Activated CD8-positive, alpha-beta T cell treated with anti-CD3 and anti-CD28 coated beads for 36 hours (primary cell): ENCODE measurements around the gene CD226. TPM values are rescaled to one million over a fixed set of nuclear protein-coding genes. Genes with fewer than 3 reads are reported as not detected.
"Not testable (repeated sequence)": the region's sequence is repeated elsewhere in the genome, so short reads cannot be mapped to it uniquely, and the experiment has no call there.

Experiments used
- ATAC-seq: fragments of 200-7000 bp; cut with Tn5 transposase; one replicate; pipeline ENCODE4 v1.10.0; 2021; ENCODE audit warnings: mild to moderate bottlenecking, moderate library complexity
- CTCF ChIA-PET: fragments of 350-600 bp; sonication (Branson Sonifier 250); formaldehyde crosslinking; loops from one replicate; lab custom pipeline; 2021; ENCODE audit warnings: antibody characterized with exemption; lab: Charles Lee
- POLR2A ChIA-PET: fragments of 350-600 bp; sonication (Branson Sonifier 250); formaldehyde crosslinking; loops from one replicate; lab custom pipeline; 2021; ENCODE audit warnings: antibody characterized with exemption; lab: Charles Lee
- DNase-seq: peaks from one replicate; pipeline ENCODE4 v3.0.0-alpha.2; 2020
- H3K27ac Mint-ChIP-seq: one replicate; pipeline ENCODE4 v1.8.0; 2021; ENCODE audit warnings: mild to moderate bottlenecking, mixed read lengths
- H3K27me3 Mint-ChIP-seq: one replicate; pipeline ENCODE4 v1.8.0; 2021; ENCODE audit warnings: mixed read lengths
- H3K36me3 Mint-ChIP-seq: one replicate; pipeline ENCODE4 v1.8.0; 2021; ENCODE audit warnings: low read depth, mixed read lengths
- H3K4me1 Mint-ChIP-seq: one replicate; pipeline ENCODE4 v1.8.0; 2021; ENCODE audit warnings: low read depth, mixed read lengths
- H3K4me3 Mint-ChIP-seq: one replicate; pipeline ENCODE4 v1.8.0; 2021; ENCODE audit warnings: mild to moderate bottlenecking, moderate library complexity, mixed read lengths
- H3K9me3 Mint-ChIP-seq: one replicate; pipeline ENCODE4 v1.8.0; 2021; ENCODE audit warnings: mixed read lengths
- intact Hi-C: fragments of 100-400 bp; cut with micrococcal nuclease; formaldehyde crosslinking; loops from one replicate; pipeline ENCODE4 v1.10.0; 2022
- total RNA-seq, 2 experiments: library from RNA; stranded (reverse); gene quantifications; one replicate each; pipeline ENCODE4 v1.2.3, GENCODE V29; 2021
- TF ChIP-seq, protein P1 (sequence below): fragments of 200-600 bp; IDR thresholded peaks from one replicate; pipeline ENCODE4 v1.8.0; 2022; ENCODE audit warnings: antibody characterized with exemption, mild to moderate bottlenecking

CD226 gene
- total RNA-seq, 2 experiments from 2014 or later: 41.5 to 41.7 TPM

GRCh38 chr18:69883781-69884180 lies 63.9 kb downstream of the CD226 start:
- TF ChIP-seq, protein P1, sequence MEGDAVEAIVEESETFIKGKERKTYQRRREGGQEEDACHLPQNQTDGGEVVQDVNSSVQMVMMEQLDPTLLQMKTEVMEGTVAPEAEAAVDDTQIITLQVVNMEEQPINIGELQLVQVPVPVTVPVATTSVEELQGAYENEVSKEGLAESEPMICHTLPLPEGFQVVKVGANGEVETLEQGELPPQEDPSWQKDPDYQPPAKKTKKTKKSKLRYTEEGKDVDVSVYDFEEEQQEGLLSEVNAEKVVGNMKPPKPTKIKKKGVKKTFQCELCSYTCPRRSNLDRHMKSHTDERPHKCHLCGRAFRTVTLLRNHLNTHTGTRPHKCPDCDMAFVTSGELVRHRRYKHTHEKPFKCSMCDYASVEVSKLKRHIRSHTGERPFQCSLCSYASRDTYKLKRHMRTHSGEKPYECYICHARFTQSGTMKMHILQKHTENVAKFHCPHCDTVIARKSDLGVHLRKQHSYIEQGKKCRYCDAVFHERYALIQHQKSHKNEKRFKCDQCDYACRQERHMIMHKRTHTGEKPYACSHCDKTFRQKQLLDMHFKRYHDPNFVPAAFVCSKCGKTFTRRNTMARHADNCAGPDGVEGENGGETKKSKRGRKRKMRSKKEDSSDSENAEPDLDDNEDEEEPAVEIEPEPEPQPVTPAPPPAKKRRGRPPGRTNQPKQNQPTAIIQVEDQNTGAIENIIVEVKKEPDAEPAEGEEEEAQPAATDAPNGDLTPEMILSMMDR: no peak
- intact Hi-C loops: no loop called here
- ATAC-seq: no peak
- H3K27ac Mint-ChIP-seq: peak overlapping the region; percentile 49
- H3K9me3 Mint-ChIP-seq: peaks cover 4% of the 10 kb centered on the region
- H3K36me3 Mint-ChIP-seq: peaks cover 34% of the 10 kb centered on the region
- no peaks in the 10 kb centered on the region for H3K27me3 Mint-ChIP-seq
- H3K4me1 Mint-ChIP-seq: peaks cover 56% of the 10 kb centered on the region
- no peak for DNase-seq
- no peak overlapping the region for H3K4me3 Mint-ChIP-seq
- ChIA-PET POLR2A (interaction anchor here (3.5 kb wide), 1 partner anchor 52 kb away, joined by 14 read pairs; no protein-coding TSS in a partner anchor), CTCF (interaction anchor here (0.9 kb wide), 1 partner anchor 19 kb away, joined by 3 read pairs; no protein-coding TSS in a partner anchor)

GRCh38 chr18:69882965-69883668 lies 64.6 kb downstream of the CD226 start:
- H3K36me3 Mint-ChIP-seq: peaks cover 39% of the 10 kb centered on the region
- POLR2A ChIA-PET: interaction anchor here (1.1 kb wide), 1 partner anchor 15 kb away, joined by 3 read pairs; no protein-coding TSS in a partner anchor
- no peaks in the 10 kb centered on the region for H3K27me3 Mint-ChIP-seq
- ATAC-seq (no peak), DNase-seq (no peak)
- H3K27ac Mint-ChIP-seq: peak overlapping the region; percentile 43
- H3K9me3 Mint-ChIP-seq: peaks cover 6% of the 10 kb centered on the region
- CTCF ChIA-PET: interaction anchor here (0.9 kb wide), 1 partner anchor 20 kb away, joined by 3 read pairs; no protein-coding TSS in a partner anchor
- intact Hi-C loops: no loop called here
- no peak overlapping the region for H3K4me3 Mint-ChIP-seq
- TF ChIP-seq, protein P1: no peak
- H3K4me1 Mint-ChIP-seq: peaks cover 54% of the 10 kb centered on the region

GRCh38 chr18:69880083-69880482 lies 67.6 kb downstream of the CD226 start:
- ATAC-seq (no peak), DNase-seq (no peak)
- TF ChIP-seq, protein P1: no peak
- Mint-ChIP-seq H3K4me3 (no peak overlapping the region), H3K9me3 (peaks cover 6% of the 10 kb centered on the region), H3K4me1 (peaks cover 43% of the 10 kb centered on the region), H3K27me3 (no peaks in the 10 kb centered on the region), H3K27ac (peak overlapping the region; percentile 38), H3K36me3 (peaks cover 39% of the 10 kb centered on the region)
- intact Hi-C loops: no loop called here
- ChIA-PET CTCF (no interaction called here), POLR2A (no interaction called here)

DNA sequence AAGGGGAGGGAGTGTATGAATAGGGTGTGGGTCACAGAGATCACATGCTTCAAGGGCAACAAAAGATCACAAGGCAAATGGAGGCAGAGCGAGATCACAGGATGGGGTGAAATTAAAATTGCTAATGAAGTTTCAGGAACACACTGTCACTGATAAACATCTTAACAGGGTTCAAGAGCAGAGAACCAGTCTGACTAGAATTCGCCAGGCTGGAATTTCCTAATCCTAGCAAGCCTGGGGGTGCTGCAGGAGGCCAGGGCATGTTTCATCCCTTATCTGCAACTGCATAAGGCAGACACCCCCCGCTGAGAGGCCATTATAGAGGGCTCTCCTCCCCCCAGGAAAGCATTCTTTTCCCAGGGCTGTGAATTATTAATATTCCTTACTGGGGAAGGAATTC lies 68.6 kb downstream of the CD226 start:
- H3K27me3 Mint-ChIP-seq, intact Hi-C loops, ATAC-seq, H3K27ac Mint-ChIP-seq, H3K4me3 Mint-ChIP-seq, CTCF ChIA-PET, DNase-seq, POLR2A ChIA-PET, H3K9me3 Mint-ChIP-seq: not testable (repeated sequence)
- Mint-ChIP-seq H3K4me1 (peaks cover 38% of the 10 kb centered on the region), H3K36me3 (peaks cover 40% of the 10 kb centered on the region)

GRCh38 chr18:69878213-69878933 lies 69.3 kb downstream of the CD226 start:
- intact Hi-C loops: no loop called here
- peaks cover 40% of the 10 kb centered on the region for H3K36me3 Mint-ChIP-seq
- no peak overlapping the region for H3K27ac Mint-ChIP-seq
- peaks cover 6% of the 10 kb centered on the region for H3K9me3 Mint-ChIP-seq
- H3K27me3 Mint-ChIP-seq: no peaks in the 10 kb centered on the region
- ChIA-PET POLR2A (no interaction called here), CTCF (no interaction called here)
- H3K4me1 Mint-ChIP-seq: peaks cover 35% of the 10 kb centered on the region
- TF ChIP-seq, protein P1: no peak
- ATAC-seq (no peak), DNase-seq (no peak)
- H3K4me3 Mint-ChIP-seq: no peak overlapping the region
